Stimulated activated CD4-positive, alpha-beta T cell treated with anti-CD3 and anti-CD28 coated beads, Interleukin-2, amount 100 ng/mL, for 24 hours (primary cell): ENCODE data around the gene NOX3.
"Not testable (repeated sequence)": the region's sequence is repeated elsewhere in the genome, so short reads cannot be mapped to it uniquely, and the experiment has no call there.

Experiments
- DNase-seq, 2 donors: peaks; one replicate each; pipeline ENCODE4 v3.0.0-alpha.2; 2020

NOX3 gene

DNA sequence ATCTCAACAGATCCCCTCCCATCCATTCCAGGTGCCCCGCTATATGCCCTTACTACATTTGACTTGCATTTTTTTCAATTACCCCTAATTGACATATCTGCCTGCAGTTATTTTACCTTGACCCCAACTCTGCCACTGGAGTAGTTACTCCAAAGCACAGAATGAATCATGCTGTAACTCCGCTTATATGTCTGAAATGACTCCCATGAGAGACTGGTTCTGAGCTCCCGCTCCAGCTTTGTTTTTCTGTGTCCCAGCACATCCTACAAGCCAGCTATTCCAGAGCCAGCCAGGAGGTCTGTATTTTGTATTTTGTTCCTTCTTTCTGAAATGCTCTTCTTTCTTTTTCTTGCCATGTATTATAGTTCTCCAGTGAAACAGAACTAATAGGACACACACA lies 10.9 kb upstream of the NOX3 start:
- no peak for DNase-seq

DNA sequence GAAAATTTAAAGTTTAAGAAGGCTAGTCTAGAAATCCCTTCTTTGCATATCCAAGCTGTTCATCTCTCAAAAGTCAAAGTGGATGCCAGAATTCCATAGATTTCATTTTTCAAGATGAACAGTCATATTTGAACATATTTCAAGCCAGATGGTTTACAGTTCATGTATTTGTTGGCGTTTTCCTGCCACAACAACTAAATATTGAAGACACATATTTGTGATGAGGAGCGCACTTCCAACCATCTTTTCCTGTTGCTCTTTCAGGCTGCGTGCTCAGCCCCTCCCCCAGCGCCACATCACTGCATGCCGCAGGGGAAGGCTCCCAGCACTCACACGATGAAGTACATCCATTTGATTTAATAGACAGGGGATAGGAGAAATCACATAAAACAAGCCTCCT lies 5.9 kb upstream of the NOX3 start:
- DNase-seq, result no peak

- DNase-seq, result no peak
Observed at GRCh38 chr6:155454471-155454870, 1.2 kb downstream of the NOX3 start.

GRCh38 chr6:155454008-155454407 lies 1.6 kb downstream of the NOX3 start:
- no peak for DNase-seq

DNA sequence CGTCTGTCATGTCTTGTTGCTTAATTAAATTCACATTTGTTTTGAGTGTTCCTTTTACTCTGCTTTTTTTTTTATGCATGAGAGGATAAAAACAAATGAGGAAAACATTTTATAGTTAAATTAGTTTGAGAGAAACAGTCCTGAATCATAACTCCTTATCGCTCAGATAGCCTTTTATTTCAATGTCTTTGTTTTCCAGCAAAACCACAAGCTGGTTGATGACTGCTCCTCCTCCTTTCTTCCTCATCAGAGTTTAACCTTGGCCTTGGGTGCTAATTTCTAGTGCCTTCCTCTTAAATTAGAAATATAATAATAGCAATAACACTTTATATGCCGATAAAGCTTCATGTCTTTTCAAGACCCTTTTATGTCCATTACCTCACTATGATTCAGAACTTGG lies 3.1 kb downstream of the NOX3 start:
- no peak for DNase-seq

DNA sequence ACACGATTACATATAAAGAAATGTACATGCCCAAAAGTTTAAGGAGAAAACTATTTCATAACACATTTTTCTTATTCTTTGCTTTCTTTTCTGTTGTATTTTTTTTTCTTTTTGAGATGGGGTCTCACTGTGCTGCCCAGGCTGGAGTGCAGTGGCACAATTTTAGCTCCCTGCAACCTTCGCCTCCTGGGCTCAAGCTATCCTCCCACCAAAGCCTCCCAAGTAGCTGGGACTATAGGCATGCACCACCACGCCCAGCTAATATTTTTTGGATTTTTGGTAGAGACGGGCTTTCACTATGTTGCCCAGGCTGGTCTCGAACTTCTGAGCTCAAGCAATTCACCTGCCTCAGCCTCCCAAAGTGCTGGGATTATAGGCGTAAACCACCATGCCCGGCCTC lies 4.1 kb downstream of the NOX3 start:
- not testable (repeated sequence) for DNase-seq

- DNase-seq, result no peak
Observed at GRCh38 chr6:155450240-155450581, 5.4 kb downstream of the NOX3 start.

GRCh38 chr6:155449450-155450239 lies 6.0 kb downstream of the NOX3 start:
- DNase-seq, result no peak

- DNase-seq, result no peak
Observed at GRCh38 chr6:155448668-155449449, 6.8 kb downstream of the NOX3 start.

DNA sequence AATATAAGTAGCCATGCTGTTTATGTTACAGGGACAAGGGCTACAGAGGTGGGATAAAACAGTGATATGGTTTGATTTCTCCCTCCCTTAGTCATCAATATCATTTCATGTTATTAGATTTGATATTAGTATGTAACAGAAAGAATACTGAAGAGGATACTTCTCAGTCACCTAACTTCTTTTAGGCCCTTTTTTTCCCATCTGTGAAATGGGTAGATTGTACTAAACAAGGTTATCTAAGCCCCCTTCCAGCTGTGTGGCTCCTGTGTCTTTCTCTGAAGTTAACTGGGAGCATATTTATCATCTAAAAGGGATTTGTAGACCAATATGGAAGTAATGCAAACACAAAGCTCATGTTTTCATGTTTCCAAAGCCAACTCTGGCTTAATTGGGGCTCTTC lies 7.7 kb downstream of the NOX3 start:
- no peak for DNase-seq

GRCh38 chr6:155444952-155445903 lies 10.4 kb downstream of the NOX3 start:
- no peak for DNase-seq

DNA sequence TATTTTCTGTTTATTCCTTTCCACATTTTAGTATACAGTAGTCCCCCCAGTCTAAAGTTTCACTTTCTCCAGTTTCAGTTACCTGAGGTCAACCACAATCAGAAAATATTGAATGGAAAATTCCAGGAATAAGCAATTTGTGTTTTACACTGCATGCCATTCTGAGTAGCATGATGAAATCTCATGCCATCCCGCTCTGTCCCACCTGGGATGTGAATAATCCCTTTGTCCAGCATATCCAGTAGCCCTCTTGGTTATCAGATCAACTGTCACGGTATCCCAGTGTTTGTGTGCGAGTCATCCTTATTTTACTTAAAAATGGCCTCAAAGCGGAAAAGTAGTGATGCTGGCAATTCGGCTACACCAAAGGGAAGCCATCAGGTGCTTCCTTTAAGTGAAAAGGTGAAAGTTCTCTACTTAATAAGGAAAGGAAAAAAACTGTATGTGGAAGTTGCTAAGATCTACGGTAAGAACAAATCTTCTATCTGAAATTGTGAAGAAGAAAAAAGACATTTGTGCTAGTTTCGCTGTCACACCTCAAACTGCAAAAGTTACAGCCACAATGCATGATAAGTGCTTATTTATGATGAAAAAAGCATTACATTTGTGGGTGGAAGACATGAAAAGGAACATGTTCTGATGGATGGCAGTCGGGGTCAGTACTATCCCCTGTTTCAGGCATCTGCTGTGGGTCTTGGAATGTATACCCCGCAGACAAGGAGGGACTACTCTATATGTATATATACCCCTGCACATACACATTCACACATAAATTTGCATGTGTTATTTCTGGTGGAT lies 11.3 kb downstream of the NOX3 start:
- no peak for DNase-seq

DNA sequence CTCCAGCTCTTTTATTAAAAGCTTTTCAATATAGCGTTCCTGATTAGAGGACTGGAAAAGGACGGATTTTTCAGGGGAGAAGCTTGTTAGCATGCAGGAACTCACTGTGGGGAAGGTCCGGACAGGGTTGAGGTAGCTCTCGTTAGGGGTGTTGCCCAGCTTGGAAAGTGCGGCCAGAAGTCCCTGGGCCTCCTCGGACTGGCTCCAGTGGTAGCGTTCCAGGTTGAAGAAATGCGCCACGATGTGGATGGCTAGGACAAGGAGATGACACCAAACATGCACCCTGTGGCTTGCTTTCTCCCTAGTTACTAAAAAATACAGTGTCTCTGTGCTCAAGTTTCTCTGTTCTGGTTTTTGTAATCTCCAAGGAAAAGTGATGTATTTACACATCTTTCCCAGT lies 12.5 kb downstream of the NOX3 start:
- no peak for DNase-seq

DNA sequence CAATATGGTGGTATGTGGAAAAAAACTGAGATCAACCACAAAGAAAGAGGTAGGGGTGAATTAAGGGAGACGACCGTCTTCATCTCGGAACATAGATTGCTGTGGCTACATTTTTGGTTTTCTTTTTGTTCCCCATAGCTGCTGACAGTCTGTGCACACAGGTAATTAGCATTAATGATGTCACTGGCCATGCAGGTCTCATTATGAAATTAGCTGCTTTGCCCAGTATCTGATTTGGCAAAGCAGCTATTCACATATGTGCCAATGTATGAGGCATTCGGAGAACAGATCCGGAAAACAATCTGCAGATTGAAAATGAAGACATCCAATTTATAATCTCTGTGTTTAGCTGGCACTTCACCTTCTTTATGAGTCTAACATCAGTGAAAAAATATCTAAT lies 13.1 kb downstream of the NOX3 start:
- DNase-seq, result no peak

DNA sequence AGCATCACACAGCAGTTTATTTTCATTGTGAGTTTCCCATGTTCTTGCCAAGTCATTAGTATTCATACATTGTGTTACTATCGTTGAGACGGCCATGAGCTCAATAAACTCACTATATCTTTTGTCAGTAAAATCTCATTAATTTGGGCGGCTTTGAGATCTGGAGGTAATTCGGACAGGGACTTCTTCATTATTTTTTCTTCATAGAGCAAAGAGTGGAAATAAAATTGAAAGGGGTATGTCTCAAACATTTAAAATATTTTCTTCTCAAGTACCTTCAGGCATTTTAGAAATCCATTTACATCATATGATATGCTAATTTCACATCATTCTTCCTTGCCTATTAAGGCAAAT lies 14.6 kb downstream of the NOX3 start:
- DNase-seq, result no peak

GRCh38 chr6:155440398-155441111 lies 15.1 kb downstream of the NOX3 start:
- no peak for DNase-seq

GRCh38 chr6:155439376-155439775 lies 16.3 kb downstream of the NOX3 start:
- no peak for DNase-seq

DNA sequence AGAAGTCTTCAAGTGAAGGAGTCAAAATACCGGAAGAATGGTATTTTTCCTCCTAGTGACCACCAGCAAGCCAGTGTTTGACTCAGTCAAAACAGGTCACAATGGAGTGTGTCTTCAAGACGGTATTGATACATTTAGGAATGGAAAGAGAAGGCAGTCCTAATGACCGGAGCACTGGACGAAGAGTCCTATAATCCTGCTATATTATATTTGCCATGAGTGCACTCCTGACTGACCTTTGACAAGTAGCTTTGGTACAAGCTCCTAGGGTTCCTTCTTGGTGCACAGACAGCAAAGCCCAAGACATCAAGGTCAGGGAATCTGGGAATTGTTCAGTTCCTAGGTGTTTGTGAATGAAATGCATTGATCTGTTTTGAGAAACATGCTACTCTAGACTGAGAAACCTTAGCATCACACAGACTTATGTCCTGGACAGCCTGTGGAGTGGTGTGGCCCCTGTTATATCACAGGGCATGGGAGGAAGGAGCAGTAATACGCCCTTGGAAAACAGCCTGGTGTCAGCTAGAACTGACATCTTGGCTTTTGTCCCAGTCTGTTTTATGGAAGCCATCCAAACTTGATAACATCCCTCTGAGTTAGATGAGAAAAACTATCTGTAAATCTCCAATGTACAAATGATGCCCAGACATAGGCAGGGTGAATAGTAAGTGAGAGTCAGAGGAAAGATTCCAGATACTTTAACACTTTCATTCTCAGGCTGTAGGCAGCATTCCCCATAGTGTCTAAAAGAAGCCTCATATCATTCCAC lies 18.5 kb downstream of the NOX3 start:
- no peak for DNase-seq

GRCh38 chr6:155434829-155435423 lies 20.7 kb downstream of the NOX3 start:
- no peak for DNase-seq

- DNase-seq, result no peak
Observed at GRCh38 chr6:155434096-155434495, 21.5 kb downstream of the NOX3 start.

GRCh38 chr6:155432293-155432692 lies 23.3 kb downstream of the NOX3 start:
- no peak for DNase-seq
